ENCODE data around the gene IFTAP. TPM values are rescaled to one million over a fixed set of nuclear protein-coding genes. Genes with fewer than 3 reads are reported as not detected.

IFTAP gene
- total RNA-seq, 4 donors from 2014 or later: 1.5 to 14.9 (median 8.6) TPM

GRCh38 chr11:36689442-36689841 lies 95.1 kb downstream of the IFTAP start:
- Histone ChIP-seq H3K27me3 (no peaks in the 10 kb centered on the region), H3K9me3 (no peaks in the 10 kb centered on the region), H3K4me1 (no peaks in the 10 kb centered on the region), H3K4me3 (no peak overlapping the region), H3K27ac (no peak overlapping the region), H3K36me3 (no peaks in the 10 kb centered on the region)
- DNase-seq: no peak
- TF ChIP-seq CTCF (IDR thresholded peaks at IDR 0.05): no peak
- no peak for TF ChIP-seq POLR2A (IDR thresholded peaks at IDR 0.05)

GRCh38 chr11:36692704-36693103 lies 98.4 kb downstream of the IFTAP start:
- no peaks in the 10 kb centered on the region for H3K27me3 ChIP-seq
- no peaks in the 10 kb centered on the region for H3K36me3 ChIP-seq
- H3K4me3 ChIP-seq: no peak overlapping the region
- H3K9me3 ChIP-seq: no peaks in the 10 kb centered on the region
- H3K27ac ChIP-seq: no peak overlapping the region
- TF ChIP-seq POLR2A (IDR thresholded peaks at IDR 0.05) (no peak), CTCF (IDR thresholded peaks at IDR 0.05) (no peak)
- no peak for DNase-seq
- no peaks in the 10 kb centered on the region for H3K4me1 ChIP-seq

- no peak for TF ChIP-seq POLR2A (IDR thresholded peaks at IDR 0.05)
- Histone ChIP-seq H3K27me3 (no peaks in the 10 kb centered on the region), H3K9me3 (no peaks in the 10 kb centered on the region), H3K36me3 (no peaks in the 10 kb centered on the region), H3K4me1 (no peaks in the 10 kb centered on the region), H3K27ac (no peak overlapping the region), H3K4me3 (no peak overlapping the region)
- DNase-seq: no peak
Measured at GRCh38 chr11:36693139-36693843, 99.0 kb downstream of the IFTAP start.

- H3K27ac ChIP-seq: no peak overlapping the region
- no peaks in the 10 kb centered on the region for H3K27me3 ChIP-seq
- TF ChIP-seq CTCF (IDR thresholded peaks at IDR 0.05) (no peak), POLR2A (IDR thresholded peaks at IDR 0.05) (no peak)
Measured at GRCh38 chr11:36695111-36695510, 100.8 kb downstream of the IFTAP start.

GRCh38 chr11:36695571-36695970 lies 101.3 kb downstream of the IFTAP start:
- Histone ChIP-seq H3K36me3 (no peaks in the 10 kb centered on the region), H3K27ac (no peak overlapping the region), H3K27me3 (no peaks in the 10 kb centered on the region), H3K4me1 (no peaks in the 10 kb centered on the region), H3K9me3 (no peaks in the 10 kb centered on the region), H3K4me3 (no peak overlapping the region)
- TF ChIP-seq CTCF (IDR thresholded peaks at IDR 0.05): no peak
- no peak for TF ChIP-seq POLR2A (IDR thresholded peaks at IDR 0.05)
- no peak for DNase-seq

More at GRCh38 chr11:36695111-36695510, 100.8 kb downstream of the IFTAP start:
- no peak overlapping the region for H3K4me3 ChIP-seq
- H3K9me3 ChIP-seq: no peaks in the 10 kb centered on the region
- H3K4me1 ChIP-seq: no peaks in the 10 kb centered on the region
- DNase-seq: no peak
- no peaks in the 10 kb centered on the region for H3K36me3 ChIP-seq

- H3K4me1 ChIP-seq: no peaks in the 10 kb centered on the region
- no peak overlapping the region for H3K27ac ChIP-seq
- H3K9me3 ChIP-seq: no peaks in the 10 kb centered on the region
- H3K27me3 ChIP-seq: no peaks in the 10 kb centered on the region
- H3K36me3 ChIP-seq: no peaks in the 10 kb centered on the region
- no peak for DNase-seq
- no peak overlapping the region for H3K4me3 ChIP-seq
- TF ChIP-seq POLR2A (IDR thresholded peaks at IDR 0.05): no peak
- TF ChIP-seq CTCF (IDR thresholded peaks at IDR 0.05): no peak
Measured at GRCh38 chr11:36696550-36696949, 102.2 kb downstream of the IFTAP start.

Measured in Peyer's patch (tissue), 4 donors.